PC-9 (cell line): Measurements from ENCODE around the gene SLC47A1.

Experiments
- CTCF ChIP-seq: fragments of 200-600 bp; sonication (generic); conservative IDR thresholded peaks from 2 replicates; pipeline ENCODE4 v1.6.1; 2017; ENCODE audit warnings: mixed run types, antibody characterized with exemption, mild to moderate bottlenecking, moderate library complexity
- EZH2 ChIP-seq: fragments of 200-600 bp; sonication (generic); IDR thresholded peaks from 2 replicates; pipeline ENCODE4 v1.8.0; 2017; ENCODE audit warnings: antibody characterized with exemption, low read depth

GRCh38 chr17:19533718-19534561, at the start of gene SLC47A1:
- no peak for TF ChIP-seq CTCF
- peak; percentile 62; the same call in 1 of the 2 replicates for TF ChIP-seq EZH2
